Measurements from ENCODE around the gene FAM124A.

DNA sequence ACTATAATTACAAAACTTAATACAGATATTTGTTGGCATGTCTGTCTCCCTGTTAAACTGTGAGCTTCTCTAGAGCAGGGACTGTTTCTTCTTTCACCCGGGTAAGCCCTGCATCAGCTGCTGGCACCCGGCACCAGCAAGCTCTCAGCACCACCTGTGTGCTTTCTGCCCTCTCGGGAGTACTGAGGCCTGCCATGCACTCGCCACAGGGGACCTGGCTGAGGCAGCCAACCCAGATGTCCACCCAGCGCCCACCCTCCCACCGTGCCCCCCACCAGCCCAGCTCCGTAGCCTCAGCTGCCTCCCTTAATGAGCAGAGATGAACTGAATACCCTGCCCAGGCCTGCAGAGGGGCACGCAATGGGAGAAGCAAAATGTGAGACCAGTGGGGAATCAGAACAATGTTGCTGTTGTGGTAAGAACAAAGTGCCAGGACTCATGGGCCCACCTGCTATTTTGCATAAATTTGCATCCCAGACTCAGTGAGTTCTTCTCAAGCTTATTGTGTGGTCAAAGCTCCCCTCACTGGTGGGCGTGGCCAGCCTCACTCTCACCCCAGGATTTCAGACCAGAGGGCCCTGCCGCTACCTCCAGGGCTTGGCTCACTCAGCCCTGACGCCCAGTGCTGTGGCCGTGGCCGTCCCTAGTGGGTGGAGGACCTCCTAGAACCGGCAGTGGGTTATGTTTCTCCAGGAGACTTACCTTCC, 102.7 kb downstream of the FAM124A start:
- TF ChIP-seq EGR1 (IDR thresholded peaks at IDR 0.05; ENCODE audit: low read depth) = no peak
- TF ChIP-seq, protein P1, sequence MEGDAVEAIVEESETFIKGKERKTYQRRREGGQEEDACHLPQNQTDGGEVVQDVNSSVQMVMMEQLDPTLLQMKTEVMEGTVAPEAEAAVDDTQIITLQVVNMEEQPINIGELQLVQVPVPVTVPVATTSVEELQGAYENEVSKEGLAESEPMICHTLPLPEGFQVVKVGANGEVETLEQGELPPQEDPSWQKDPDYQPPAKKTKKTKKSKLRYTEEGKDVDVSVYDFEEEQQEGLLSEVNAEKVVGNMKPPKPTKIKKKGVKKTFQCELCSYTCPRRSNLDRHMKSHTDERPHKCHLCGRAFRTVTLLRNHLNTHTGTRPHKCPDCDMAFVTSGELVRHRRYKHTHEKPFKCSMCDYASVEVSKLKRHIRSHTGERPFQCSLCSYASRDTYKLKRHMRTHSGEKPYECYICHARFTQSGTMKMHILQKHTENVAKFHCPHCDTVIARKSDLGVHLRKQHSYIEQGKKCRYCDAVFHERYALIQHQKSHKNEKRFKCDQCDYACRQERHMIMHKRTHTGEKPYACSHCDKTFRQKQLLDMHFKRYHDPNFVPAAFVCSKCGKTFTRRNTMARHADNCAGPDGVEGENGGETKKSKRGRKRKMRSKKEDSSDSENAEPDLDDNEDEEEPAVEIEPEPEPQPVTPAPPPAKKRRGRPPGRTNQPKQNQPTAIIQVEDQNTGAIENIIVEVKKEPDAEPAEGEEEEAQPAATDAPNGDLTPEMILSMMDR (IDR thresholded peaks at IDR 0.05 in 2 of 3, conservative IDR thresholded peaks at IDR 0.05 in 1 of 3; ENCODE audit: borderline replicate concordance in 1 of 3, insufficient read depth in 1 of 3, low read depth in 2 of 3, low read length in 2 of 3) = no peak
- no peak for TF ChIP-seq POLR2A (IDR thresholded peaks at IDR 0.05; ENCODE audit: borderline replicate concordance, extremely low read depth, insufficient read depth, insufficient read length)
- TF ChIP-seq EZH2 (IDR thresholded peaks at IDR 0.05) = no peak
- TF ChIP-seq ZFX (IDR thresholded peaks at IDR 0.05) = no peak
- TF ChIP-seq, protein P2, sequence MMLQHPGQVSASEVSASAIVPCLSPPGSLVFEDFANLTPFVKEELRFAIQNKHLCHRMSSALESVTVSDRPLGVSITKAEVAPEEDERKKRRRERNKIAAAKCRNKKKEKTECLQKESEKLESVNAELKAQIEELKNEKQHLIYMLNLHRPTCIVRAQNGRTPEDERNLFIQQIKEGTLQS (IDR thresholded peaks at IDR 0.05) = no peak
- TF ChIP-seq JUND (IDR thresholded peaks at IDR 0.05) = no peak
